Activated CD8-positive, alpha-beta memory T cell treated with anti-CD3 and anti-CD28 coated beads, Interleukin-2, amount 50 U/mL, for 24 hours (primary cell): ENCODE results near the gene TCF3.

ENCODE experiments used
- DNase-seq: peaks from one replicate; pipeline ENCODE4 v3.0.0-alpha.2; 2020; ENCODE audit errors: extremely low read depth

Gene TCF3

DNA sequence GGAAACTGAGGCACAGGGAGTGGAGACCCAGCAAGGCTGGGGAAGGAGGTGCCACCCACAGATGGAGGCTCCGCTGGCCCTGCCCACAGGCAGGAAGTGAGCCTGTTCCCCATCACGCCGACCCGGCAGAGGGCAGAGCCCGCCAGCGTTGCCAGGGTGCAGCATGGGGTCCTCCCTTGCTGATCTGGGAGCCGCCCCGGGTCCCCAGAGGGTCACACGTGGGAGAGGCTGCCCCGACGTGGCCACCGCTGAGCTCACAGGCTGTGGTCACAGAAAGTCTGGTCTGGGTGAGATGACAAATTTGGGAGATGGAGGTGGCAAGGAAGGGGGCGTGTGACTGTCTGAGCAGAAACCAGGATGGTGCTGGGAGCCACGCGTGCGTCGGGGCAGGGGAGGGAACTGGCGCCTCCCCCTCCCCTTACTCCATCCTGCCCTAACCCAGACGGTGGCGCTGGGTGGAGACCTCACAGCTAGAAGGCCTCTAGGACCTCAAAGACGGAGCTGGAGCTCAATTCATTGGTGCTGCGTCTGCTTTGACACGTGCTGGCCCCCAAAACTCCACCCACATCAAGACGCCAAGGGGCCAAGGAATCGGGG is 92.0 kb downstream of the TCF3 start:
- DNase-seq = no peak
